NCI-H82 treated with DMSO at 0.1 percent for 48 hours (cell line): ENCODE results near the gene MMP15.
"Not testable (repeated sequence)": the region's sequence is repeated elsewhere in the genome, so short reads cannot be mapped to it uniquely, and the experiment has no call there.

Experiments
- DNase-seq: peaks from one replicate; lab custom pipeline; 2025; ENCODE audit not compliant: unreplicated experiment; lab: John Stamatoyannopoulos, UW

Gene MMP15

DNA sequence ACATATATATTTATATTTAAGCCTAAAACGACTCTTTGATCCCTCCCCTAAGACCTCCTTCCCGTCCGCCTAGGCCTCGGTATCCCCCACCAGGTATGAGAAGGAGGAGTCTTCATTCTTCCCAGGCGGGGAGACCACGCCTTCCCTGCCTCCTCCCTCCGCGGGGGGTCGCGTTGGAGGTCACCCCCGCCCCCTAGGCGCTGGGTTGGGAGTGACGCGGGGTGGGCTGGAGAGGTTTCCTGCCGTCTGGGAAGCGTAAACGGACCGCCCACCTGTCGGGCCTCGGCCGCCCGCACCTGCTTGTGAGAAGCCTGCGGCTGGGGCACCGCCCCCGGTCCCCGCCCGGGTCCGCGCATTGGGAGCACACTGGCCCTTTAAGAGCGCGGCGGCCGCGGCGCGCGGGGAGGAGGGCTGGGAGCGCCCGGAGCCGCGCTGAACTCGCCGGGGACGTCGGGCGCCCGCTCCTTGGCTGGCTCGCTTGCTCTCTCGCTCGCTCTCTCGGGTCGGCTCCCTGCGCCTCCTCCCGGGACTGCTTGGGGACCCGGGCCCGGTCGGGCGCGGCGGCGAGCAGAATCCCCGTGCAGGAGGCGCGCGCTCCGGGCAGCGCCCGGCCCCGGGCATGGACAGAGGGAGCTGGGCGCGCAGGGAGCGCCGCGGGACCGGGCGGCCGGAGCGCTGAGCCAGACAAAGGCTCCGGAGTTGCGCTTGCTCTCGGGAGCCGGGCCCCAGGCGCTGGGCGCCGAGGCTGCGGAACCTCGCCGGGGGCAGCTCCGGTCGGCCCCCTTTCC, at the start of gene MMP15:
Gene MMP15 (plus strand): TSS at position 404 of the 788 bp plus-strand sequence. CDS start 597 bp downstream, outside the sequence.
- peak; percentile 36 for DNase-seq

DNA sequence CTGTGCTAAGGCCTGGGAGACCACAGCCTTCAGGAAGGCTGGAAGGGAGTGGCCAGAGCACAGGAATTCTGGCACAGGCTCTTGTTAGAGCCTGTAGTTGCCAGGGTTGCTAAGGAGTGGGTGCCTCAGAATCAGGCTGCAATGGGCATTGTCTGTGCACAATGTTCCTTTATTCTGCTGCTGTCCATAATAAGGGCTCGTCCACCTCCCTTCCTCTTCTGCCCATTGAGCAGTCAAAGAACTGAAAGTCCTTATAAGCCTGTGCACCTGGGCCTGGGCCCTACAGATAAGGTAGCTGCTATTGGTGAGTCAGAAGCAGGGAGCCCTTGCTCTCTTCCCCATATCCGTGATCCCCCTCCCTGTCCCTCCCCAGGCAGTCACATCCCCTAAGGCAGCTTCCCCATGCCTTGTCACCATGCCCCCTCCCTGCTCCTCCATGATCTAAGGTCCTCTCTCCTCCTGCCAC, 49.2 kb upstream of the MMP15 start:
- DNase-seq: no peak

DNA sequence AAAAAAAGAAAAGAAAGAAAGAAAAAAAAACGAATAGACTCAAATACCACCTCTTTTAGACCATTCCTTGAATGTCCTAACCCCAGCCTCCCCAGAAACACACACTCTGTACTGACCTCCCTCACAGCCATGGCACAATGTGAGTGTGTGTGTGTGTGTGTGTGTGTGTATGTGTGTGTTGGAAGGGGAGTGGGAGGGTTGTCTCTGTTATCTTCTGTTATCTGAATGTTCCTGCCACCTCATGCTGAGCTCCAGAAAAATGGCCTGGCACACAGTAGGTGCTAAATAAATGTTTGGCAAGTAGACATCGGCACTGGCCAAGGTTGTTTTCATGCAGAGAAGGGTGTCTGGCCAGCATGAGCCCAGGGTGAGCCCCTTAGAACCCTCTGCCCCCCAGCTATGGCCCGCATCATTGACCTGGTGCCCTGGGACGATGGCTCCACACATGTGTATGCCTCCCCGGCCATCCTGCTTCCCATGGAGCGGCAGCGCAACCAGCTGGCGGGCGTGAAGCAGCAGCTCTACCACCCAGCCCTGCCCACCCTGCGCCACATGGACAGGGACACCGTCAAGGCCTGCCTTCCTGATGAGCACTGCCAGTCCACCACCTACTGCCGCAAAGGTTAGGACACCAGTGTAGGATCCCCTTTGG, 48.0 kb upstream of the MMP15 start:
- DNase-seq: no peak

DNA sequence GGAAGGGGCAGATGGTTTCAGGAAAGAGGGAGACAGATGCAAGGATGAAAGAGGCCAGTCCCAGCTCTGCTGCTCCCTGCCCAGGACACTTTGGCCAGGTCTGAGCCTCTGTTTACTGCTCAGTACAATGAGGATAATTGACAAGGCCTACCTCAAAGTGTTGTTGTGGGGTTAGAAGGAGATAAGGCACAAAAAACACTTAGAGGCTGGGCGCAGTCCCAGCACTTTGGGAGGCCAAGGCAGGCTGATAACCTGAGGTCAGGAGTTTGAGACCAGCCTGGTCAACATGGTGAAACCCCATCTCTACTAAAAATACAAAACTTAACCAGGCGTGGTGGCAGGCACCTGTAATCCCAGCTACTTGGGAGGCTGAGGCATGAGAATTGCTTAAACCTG, 47.5 kb upstream of the MMP15 start:
- DNase-seq: not testable (repeated sequence)

DNA sequence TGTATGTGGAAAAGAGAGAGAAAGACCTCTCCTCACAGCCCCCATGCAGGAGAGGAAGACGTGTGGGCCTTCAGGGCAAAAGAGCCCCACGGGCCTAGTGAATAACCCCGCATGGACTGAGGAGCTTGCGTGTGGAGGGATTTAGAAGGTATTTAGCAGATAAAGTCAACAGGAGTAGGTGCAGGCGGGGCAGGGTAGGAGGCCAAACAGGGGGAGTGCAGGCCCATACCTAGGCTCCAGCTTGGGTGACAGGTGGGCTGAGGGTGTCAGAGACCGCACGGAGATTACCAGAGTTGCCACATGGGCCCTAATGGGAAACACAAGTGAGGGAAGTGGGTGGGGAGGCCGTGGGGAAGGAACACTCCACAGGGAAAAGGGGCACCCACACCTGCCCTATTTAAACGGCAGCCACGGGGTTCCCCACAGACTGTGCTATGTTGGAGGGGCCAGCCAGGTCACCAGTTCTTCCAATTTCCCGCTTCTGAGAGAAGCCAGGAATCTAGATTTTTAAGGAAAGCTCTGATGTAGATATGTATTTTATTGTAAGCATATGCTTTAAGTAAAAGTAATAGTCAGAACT, 46.5 kb upstream of the MMP15 start:
- DNase-seq: peak; percentile 25

DNA sequence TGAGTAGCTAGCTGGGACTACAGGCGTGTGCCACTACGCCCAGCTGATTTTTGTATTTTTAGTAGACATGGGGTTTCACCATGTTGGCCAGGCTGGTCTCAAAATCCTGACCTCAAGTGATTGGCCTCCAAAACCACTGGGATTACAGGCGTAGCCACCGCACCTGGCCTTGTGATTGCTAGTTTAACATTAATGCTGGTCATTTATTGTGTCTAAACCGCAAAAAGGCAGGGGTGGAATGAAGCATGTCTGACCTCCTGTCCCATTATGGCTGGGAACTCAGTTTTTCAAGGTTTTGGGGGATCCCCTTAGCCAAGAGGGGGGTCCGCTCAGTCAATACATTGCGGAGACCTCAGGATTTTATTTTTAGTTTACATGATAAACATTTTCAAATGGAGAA, 43.9 kb upstream of the MMP15 start:
- no peak for DNase-seq

DNA sequence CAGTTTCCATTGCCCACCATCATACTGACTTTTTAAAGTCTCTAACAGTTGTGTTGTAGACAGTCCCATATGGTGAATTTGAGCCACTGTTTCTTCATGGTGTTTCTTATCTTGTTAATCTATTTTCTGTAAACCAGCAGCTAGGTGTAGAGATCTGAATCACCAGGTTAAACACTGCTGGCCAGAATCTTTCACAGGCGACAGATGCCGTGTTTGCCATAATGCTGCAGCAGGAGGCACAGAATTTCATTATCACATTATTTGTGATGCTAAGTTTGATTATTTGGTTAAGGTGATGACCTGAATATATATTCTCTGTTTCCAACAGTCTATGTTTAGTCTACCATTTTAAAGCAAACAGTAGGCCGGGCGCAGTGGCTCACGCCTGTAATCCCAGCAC, 43.2 kb upstream of the MMP15 start:
- no peak for DNase-seq

DNA sequence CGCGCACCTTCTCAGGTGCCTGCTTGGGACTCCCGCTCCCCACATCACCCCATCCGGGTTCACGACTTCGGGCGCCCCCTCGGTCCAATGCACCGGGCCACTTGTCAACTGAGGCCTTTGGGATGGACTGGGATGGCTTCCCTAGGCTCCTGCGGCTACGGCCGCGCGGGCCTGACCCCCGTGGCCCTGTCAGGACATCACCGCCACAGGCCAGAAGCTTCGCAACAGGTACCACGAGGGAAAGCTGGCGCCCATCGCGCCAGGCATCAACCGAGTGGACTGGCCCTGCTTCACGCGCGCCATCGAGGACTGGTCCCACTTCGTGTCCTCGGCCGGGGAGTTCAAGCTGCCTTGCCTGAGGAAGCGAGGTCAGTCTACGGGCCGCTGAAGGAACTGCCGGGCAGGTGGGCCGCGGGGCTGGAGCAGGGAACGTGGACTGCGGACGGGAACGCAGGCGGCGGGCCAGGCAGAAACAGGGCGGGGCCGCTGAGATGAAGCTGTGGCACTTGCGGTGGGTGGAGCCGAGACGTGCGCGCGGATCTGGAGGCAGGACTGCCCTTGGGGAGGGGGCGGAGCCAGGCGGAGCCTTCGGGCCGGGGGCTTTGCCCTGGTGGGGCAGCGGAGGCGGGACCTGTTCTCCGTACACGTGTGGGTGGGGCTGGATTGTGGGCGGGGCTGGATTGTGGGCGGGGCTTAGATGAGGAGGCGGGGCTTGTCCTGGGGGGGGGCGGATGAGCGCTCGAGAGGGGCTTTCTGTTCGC, 40.9 kb upstream of the MMP15 start:
- no peak for DNase-seq

DNA sequence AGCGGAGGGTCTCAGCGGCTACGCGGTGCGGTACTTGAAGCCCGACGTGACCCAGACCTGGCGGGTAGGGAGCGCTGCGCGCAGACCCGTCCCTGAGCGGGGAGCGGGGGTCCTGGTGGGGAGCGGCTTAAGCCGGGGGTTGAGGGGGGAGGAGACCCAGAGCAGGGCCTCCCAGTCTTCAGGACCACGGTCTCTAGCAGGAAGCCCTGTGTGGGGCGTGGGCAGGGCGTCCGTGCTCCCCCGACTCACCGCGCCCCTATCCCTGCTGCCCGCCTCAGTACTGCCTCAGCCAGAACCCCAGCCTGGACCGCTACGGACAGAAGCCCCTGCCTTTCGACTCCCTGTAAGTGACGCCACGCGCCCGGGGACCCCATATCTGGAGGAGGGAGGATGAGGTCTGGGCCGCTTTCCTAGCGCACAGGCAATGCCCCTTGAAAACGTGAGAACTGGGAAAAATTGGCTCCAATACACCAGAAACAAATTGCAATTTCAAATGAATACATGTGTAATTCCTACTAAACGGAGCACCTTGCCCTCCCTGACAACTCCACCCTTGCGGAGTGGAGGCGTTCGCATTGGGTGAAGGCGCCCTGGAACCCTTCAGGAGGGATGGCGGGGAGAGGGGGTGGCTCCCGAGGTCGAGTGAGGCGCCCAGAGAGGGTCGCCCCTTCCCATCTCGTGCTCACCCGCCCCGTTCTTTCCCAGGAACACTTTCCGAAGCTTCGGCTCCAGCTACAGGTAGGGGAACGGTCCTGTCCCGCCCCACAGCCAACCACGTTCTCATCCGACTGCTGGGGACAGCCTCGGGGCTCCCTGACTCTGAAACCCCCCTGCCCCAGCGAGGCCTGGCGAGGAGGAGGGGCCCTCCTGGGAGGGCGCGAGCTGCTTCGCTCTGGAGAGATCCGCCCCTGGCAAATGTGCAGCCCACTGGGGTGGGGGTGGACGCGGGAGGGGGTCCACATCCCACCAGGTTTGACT, 40.1 kb upstream of the MMP15 start:
- DNase-seq: no peak

DNA sequence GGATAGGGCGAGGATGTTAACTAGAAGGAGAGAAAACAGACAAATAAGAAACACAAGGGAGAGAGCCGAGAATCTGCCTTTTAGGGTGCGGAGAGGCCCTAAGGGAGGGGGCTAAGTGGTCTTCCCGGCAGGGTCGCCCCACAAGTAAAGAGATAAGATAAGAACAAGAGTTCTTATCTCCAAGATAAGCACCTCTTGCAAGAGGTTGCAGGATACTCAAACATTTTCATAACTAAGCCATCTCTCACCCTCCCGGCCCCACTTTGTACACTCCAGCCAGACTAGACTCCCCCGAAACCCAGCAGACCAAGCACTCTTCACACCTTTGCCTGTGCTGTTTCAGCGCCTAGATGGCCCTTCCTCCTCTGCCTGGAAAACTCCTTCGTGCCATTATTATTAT, 39.4 kb upstream of the MMP15 start:
- DNase-seq: no peak

DNA sequence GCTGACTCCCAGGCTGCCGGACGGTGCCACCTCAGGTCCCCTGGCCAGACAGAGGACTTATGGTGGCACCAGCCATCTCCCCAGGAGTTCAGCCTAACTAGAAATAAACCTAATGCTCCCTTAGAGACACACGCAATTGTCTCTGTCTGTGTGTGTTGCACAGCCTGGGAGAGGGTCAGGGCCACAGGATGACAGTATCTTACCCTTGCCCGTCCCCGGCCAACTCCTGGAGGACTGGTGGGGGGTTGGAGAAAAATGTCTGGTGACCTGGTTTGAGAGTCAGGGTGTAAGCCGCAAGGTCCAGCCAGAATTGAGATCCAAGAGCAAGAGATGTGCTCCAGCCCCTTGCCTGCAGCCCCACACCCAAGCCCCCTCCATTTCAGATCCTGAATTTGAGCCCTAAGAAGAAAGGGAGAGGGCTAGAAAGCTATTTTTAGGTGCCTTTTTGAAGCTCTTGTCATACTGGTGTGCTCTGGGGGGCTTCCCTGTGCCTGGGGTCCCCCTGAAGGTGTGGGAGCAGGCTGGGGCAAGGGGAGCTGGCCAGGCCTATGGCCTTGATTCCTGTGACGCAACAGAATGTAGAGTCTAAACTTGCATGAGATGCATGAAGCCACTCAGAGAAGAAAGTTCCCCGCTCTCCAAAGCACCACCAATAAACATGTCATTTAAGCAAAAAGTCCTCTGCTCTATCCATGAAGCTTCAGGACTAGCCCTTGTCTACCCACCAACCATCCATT, 37.9 kb upstream of the MMP15 start:
- no peak for DNase-seq

DNA sequence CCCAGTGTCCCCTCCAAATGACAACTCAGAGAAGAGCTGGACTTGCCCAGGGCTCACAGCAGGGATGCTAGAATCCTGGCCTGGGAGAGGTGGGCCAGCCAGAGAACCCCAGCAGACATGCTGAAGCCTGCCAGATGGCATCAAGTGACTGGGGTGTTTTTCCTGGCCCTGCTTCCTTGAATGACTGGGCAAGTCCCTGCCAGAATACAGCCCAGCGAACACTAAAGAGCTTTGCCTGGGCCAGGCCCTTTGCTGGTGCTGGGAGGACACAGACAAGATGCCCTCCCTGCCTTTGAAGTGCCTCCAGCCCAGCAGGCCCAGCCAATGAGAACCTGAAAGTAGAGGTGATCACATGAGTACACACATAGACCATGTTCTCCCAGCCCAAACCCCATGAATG, 36.6 kb upstream of the MMP15 start:
- no peak for DNase-seq

DNA sequence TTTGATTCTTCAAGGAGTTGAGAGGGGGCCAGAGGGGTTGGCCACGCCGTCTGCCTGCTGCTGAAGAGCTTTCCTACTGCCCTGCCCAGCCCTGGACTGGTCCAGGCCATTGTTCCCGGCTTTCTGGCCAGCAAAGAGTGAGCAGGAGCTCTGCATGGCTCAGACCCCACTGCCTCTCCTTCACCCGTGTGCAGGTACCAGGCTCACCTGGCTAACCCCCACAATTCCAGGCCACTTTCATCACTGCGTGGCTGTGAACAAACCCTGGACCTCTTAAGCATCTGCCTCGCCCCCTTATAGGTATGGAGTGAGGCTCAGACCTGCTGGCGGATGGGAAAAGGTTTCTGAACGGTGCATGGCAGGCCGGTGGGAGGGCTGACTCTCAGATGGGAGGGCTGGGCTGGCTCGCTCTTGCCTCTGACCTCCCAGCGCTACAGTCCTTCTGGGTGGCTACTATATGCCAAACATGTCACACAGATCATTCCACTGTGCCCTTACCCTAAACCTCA, 33.9 kb upstream of the MMP15 start:
- DNase-seq: no peak

DNA sequence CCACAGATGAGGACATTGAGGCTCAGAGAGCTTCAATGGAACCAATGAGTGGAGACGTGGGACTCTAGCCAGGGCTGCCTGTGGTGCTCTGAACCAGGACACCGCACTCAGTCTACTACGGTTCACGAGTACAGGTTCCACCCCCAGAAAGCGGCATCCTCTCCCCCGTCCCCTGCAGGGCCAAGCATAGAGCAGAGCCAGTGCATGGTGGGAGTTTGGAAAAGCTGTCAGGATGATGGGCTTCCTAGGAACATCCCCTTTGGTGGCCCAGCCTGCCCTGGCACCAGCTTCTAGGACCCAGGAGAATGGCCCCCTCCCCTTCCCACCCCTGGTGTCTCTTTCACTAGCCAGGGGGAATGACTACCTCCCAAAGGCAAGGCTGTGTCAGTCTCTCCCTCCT, 33.5 kb upstream of the MMP15 start:
- DNase-seq: no peak

DNA sequence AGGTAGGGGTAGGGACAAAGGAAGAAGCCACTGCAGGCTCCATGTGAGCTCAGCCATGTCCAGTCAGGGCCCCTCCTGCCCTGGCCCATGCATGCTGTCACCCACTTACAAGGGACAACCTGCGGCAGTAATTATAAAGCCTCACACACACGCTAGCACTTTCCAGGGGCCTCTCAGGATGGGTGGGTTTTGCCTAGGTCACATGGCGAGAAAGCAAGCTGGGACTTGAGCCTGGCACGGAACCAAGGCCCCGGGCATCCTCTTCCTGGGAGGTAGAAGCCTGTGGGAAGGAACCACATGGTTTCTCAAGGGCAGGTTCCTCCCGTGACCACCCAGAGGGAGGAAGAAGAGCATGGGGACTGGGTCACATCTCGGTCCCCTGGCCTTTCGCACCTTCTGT, 32.1 kb upstream of the MMP15 start:
- DNase-seq: no peak

DNA sequence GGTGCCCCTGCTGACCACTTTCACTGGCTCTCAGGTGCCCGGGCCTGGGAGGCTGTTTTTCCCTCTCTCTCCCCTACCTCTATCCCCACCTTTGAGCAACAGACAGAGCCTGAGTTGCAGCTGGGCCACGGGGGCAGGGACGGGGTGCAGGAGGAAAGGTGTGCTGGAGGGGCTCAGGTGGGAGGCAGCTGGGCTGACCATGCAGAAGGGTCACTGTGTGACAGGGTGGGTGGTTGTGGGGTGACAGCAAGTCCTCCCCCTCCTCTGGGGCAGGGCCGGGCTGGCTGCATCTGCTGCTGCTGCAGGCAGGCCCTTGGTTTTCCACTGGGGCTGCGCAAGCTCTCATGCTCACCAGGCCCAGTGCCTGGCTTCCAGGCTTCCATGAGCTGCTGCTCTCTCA, 31.7 kb upstream of the MMP15 start:
- DNase-seq: no peak

DNA sequence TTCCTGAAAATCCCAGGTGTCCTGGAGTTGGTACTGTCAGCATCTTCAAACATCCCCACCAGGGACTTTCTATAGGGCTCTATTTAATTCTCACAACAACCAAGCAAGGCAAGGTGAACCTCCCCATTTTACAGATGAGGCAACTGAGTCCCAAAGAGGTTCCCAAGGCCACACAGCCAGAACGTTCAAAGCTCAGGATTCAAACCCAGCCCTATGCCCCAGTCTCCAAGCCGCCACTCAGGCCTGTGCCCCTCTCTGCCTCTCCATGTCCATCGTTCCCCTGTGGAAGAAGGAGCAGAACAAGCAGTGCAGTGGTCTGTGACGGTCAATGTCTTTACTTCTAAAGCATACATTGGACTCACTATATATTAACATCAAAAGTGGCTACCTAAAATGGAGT, 31.2 kb upstream of the MMP15 start:
- DNase-seq: no peak

DNA sequence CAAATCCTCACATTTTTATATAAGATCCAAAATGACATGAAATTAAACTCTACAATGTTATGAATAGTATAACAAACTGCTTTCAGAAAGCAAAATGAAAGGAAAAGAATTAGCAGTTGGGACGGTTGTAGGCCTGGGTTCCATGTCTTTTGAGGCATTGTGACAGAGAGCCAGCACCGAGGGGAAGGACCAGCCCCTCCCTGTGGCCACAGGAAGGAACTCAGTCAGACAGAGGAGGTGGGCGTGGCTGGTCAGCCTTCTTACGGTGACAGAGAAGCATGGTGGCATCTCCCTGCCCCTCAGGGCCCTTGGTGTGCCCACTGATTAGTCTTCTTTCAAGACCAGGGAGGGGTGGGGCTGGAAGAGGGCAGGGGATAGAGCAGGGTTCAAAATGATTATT, 30.8 kb upstream of the MMP15 start:
- DNase-seq: peak; percentile 6

DNA sequence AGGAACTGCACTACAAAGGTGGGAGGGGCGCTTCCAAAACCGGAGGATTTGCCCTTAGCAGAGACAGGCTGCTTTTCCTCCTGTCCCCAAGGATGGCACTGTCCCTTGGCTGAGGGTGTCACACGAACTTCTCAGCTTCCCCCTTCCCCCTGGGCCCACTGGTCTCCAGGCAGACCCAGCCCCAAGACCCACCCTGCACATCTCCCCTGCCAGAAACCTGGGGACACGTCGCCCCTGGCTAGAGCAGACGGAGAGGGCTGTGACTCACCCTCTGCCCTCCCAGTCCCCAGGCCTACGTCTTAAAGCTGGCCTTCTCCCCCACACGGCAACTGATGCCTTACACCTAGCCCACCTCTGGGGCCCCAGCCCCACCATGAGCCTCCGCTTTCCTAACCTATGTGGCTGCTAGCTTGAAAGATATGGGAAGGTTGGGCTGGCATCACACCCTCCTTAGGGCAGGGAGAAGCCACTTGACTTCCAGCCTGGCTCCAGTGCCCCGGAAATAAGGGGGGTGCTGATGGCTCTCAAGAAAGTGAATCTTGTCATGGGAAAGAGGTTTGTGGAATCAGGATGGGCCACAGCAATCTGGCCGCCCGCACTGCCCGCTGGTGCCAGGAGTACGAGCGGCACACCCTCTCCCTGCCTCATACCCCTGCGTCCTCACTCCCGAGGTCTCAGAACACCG, 29.7 kb upstream of the MMP15 start:
- DNase-seq: no peak
